Measurements from ENCODE around the gene EFHD2.
"Not testable (repeated sequence)": the region's sequence is repeated elsewhere in the genome, so short reads cannot be mapped to it uniquely, and the experiment has no call there.

EFHD2 gene

GRCh38 chr1:15453734-15454133, 44.0 kb downstream of the EFHD2 start:
- no peak overlapping the region for H3K4me3 Mint-ChIP-seq
- peaks cover 14% of the 10 kb centered on the region for H3K27me3 Mint-ChIP-seq
- CTCF ChIA-PET: no interaction called here
- no peaks in the 10 kb centered on the region for H3K36me3 Mint-ChIP-seq
- DNase-seq: no peak
- H3K27ac Mint-ChIP-seq: no peak overlapping the region
- no peaks in the 10 kb centered on the region for H3K9me3 Mint-ChIP-seq
- no peaks in the 10 kb centered on the region for H3K4me1 Mint-ChIP-seq

- peaks cover 14% of the 10 kb centered on the region for H3K27me3 Mint-ChIP-seq
- no peak overlapping the region for H3K27ac Mint-ChIP-seq
- H3K4me1 Mint-ChIP-seq: no peaks in the 10 kb centered on the region
- CTCF ChIA-PET: no interaction called here
- H3K36me3 Mint-ChIP-seq: no peaks in the 10 kb centered on the region
- no peak for DNase-seq
- H3K9me3 Mint-ChIP-seq: no peaks in the 10 kb centered on the region
- no peak overlapping the region for H3K4me3 Mint-ChIP-seq
Observed at GRCh38 chr1:15454256-15454655, 44.6 kb downstream of the EFHD2 start.

GRCh38 chr1:15455522-15455921, 45.8 kb downstream of the EFHD2 start:
- DNase-seq: no peak
- no peak overlapping the region for H3K27ac Mint-ChIP-seq
- H3K4me1 Mint-ChIP-seq: no peaks in the 10 kb centered on the region
- H3K36me3 Mint-ChIP-seq: no peaks in the 10 kb centered on the region
- no peak overlapping the region for H3K4me3 Mint-ChIP-seq
- H3K9me3 Mint-ChIP-seq: no peaks in the 10 kb centered on the region
- peaks cover 9% of the 10 kb centered on the region for H3K27me3 Mint-ChIP-seq
- CTCF ChIA-PET: no interaction called here

- CTCF ChIA-PET: no interaction called here
- no peak within 1 kb of the TSS for H3K27ac Mint-ChIP-seq
- no peaks in the 10 kb centered on the region for H3K36me3 Mint-ChIP-seq
- peaks cover 12% of the 10 kb centered on the region for H3K27me3 Mint-ChIP-seq
- no peaks in the 10 kb centered on the region for H3K9me3 Mint-ChIP-seq
- no peak for DNase-seq
- no peaks in the 10 kb centered on the region for H3K4me1 Mint-ChIP-seq
- H3K4me3 Mint-ChIP-seq: no peak within 1 kb of the TSS
Observed at GRCh38 chr1:15456313-15456954, 46.7 kb downstream of the EFHD2 start, which contains the start of gene CELA2A. Gene CELA2A, plus strand, starts transcription at chr1:15456732. Its CDS starts 22 bp downstream, at chr1:15456754.

- DNase-seq: no peak
- H3K4me1 Mint-ChIP-seq: no peaks in the 10 kb centered on the region
- no peak overlapping the region for H3K4me3 Mint-ChIP-seq
- H3K27me3 Mint-ChIP-seq: peaks cover 13% of the 10 kb centered on the region
- CTCF ChIA-PET: no interaction called here
- no peaks in the 10 kb centered on the region for H3K36me3 Mint-ChIP-seq
- no peak overlapping the region for H3K27ac Mint-ChIP-seq
- no peaks in the 10 kb centered on the region for H3K9me3 Mint-ChIP-seq
Observed at GRCh38 chr1:15457585-15457984, 47.9 kb downstream of the EFHD2 start.

GRCh38 chr1:15458388-15458787, 48.7 kb downstream of the EFHD2 start:
- H3K9me3 Mint-ChIP-seq, CTCF ChIA-PET, H3K36me3 Mint-ChIP-seq, H3K27me3 Mint-ChIP-seq, H3K4me3 Mint-ChIP-seq, H3K4me1 Mint-ChIP-seq, H3K27ac Mint-ChIP-seq, DNase-seq: not testable (repeated sequence)

GRCh38 chr1:15459771-15460707, 50.4 kb downstream of the EFHD2 start:
- H3K4me1 Mint-ChIP-seq: no peaks in the 10 kb centered on the region
- no peaks in the 10 kb centered on the region for H3K36me3 Mint-ChIP-seq
- CTCF ChIA-PET: no interaction called here
- H3K27ac Mint-ChIP-seq: no peak overlapping the region
- DNase-seq: no peak
- H3K9me3 Mint-ChIP-seq: no peaks in the 10 kb centered on the region
- H3K27me3 Mint-ChIP-seq: peaks cover 10% of the 10 kb centered on the region
- H3K4me3 Mint-ChIP-seq: no peak overlapping the region

GRCh38 chr1:15460708-15461095, 51.0 kb downstream of the EFHD2 start:
- CTCF ChIA-PET: no interaction called here
- no peak for DNase-seq
- H3K27me3 Mint-ChIP-seq: peaks cover 11% of the 10 kb centered on the region
- H3K36me3 Mint-ChIP-seq: no peaks in the 10 kb centered on the region
- no peaks in the 10 kb centered on the region for H3K9me3 Mint-ChIP-seq
- no peak overlapping the region for H3K27ac Mint-ChIP-seq
- no peaks in the 10 kb centered on the region for H3K4me1 Mint-ChIP-seq
- no peak overlapping the region for H3K4me3 Mint-ChIP-seq

- DNase-seq, H3K9me3 Mint-ChIP-seq, H3K36me3 Mint-ChIP-seq, H3K4me3 Mint-ChIP-seq, CTCF ChIA-PET, H3K27ac Mint-ChIP-seq, H3K4me1 Mint-ChIP-seq: not testable (repeated sequence)
- peaks cover 11% of the 10 kb centered on the region for H3K27me3 Mint-ChIP-seq
Observed at GRCh38 chr1:15463064-15463800, 53.5 kb downstream of the EFHD2 start.

GRCh38 chr1:15463926-15464322, 54.2 kb downstream of the EFHD2 start:
- DNase-seq, H3K4me1 Mint-ChIP-seq, H3K9me3 Mint-ChIP-seq, H3K27ac Mint-ChIP-seq, H3K4me3 Mint-ChIP-seq, CTCF ChIA-PET, H3K36me3 Mint-ChIP-seq: not testable (repeated sequence)
- H3K27me3 Mint-ChIP-seq: peaks cover 11% of the 10 kb centered on the region

GRCh38 chr1:15465674-15466073, 56.0 kb downstream of the EFHD2 start:
- no peaks in the 10 kb centered on the region for H3K9me3 Mint-ChIP-seq
- H3K4me3 Mint-ChIP-seq: no peak overlapping the region
- H3K36me3 Mint-ChIP-seq: no peaks in the 10 kb centered on the region
- DNase-seq: no peak
- CTCF ChIA-PET: no interaction called here
- peaks cover 17% of the 10 kb centered on the region for H3K27me3 Mint-ChIP-seq
- H3K4me1 Mint-ChIP-seq: no peaks in the 10 kb centered on the region
- no peak overlapping the region for H3K27ac Mint-ChIP-seq

GRCh38 chr1:15466955-15467625, 57.4 kb downstream of the EFHD2 start:
- H3K4me1 Mint-ChIP-seq, H3K4me3 Mint-ChIP-seq, H3K36me3 Mint-ChIP-seq, CTCF ChIA-PET, H3K27ac Mint-ChIP-seq, DNase-seq, H3K9me3 Mint-ChIP-seq: not testable (repeated sequence)
- H3K27me3 Mint-ChIP-seq: peaks cover 12% of the 10 kb centered on the region

- H3K4me1 Mint-ChIP-seq: no peaks in the 10 kb centered on the region
- no peak overlapping the region for H3K4me3 Mint-ChIP-seq
- no peak for DNase-seq
- CTCF ChIA-PET: no interaction called here
- H3K9me3 Mint-ChIP-seq: no peaks in the 10 kb centered on the region
- H3K27me3 Mint-ChIP-seq: peaks cover 16% of the 10 kb centered on the region
- H3K27ac Mint-ChIP-seq: no peak overlapping the region
- no peaks in the 10 kb centered on the region for H3K36me3 Mint-ChIP-seq
Observed at GRCh38 chr1:15468145-15468544, 58.5 kb downstream of the EFHD2 start.

GRCh38 chr1:15469361-15469760, 59.7 kb downstream of the EFHD2 start:
- Mint-ChIP-seq H3K4me1 (no peaks in the 10 kb centered on the region), H3K27me3 (peaks cover 16% of the 10 kb centered on the region), H3K27ac (no peak overlapping the region), H3K4me3 (no peak overlapping the region), H3K36me3 (no peaks in the 10 kb centered on the region), H3K9me3 (no peaks in the 10 kb centered on the region)
- no peak for DNase-seq
- CTCF ChIA-PET: no interaction called here
